GM12801 (cell line): ENCODE measurements around the gene TROAP.

Experiments
- CTCF ChIP-seq: IDR thresholded peaks from one replicate; pipeline ENCODE4 v1.5.1; 2011; ENCODE audit warnings: control low read depth; ENCODE audit not compliant: insufficient read length; ENCODE audit errors: extremely low read depth

The TROAP gene

GRCh38 chr12:49358483-49359141, 35.6 kb downstream of the TROAP start:
- TF ChIP-seq CTCF, result no peak

GRCh38 chr12:49359671-49360070, 36.6 kb downstream of the TROAP start:
- no peak for TF ChIP-seq CTCF

- no peak for TF ChIP-seq CTCF
These were observed 39.0 kb downstream of the TROAP start for GRCh38 chr12:49362077-49362476.

GRCh38 chr12:49364989-49365388, 41.9 kb downstream of the TROAP start:
- no peak for TF ChIP-seq CTCF

- TF ChIP-seq CTCF, result no peak
These were observed 42.5 kb downstream of the TROAP start for GRCh38 chr12:49365542-49365941.

GRCh38 chr12:49366096-49366651, 43.1 kb downstream of the TROAP start:
- TF ChIP-seq CTCF, result no peak

- no peak for TF ChIP-seq CTCF
These were observed 43.8 kb downstream of the TROAP start for GRCh38 chr12:49366652-49367380.
